Thoracic aorta (tissue), 2 donors: ENCODE results near the gene WDR7. TPM values are rescaled to one million over a fixed set of nuclear protein-coding genes. Genes with fewer than 3 reads are reported as not detected.

Experiments
- ATAC-seq: fragments of 150-250 bp; one replicate; pipeline ENCODE4 v1.8.0; 2017; ENCODE audit warnings: low read depth; ENCODE audit not compliant: insufficient number of reproducible peaks, low FRiP score
- DNase-seq: peaks from one replicate; pipeline ENCODE4 v3.0.0-alpha.2; 2020; ENCODE audit warnings: low spot score
- H3K27ac ChIP-seq, 2 donors: fragments of 200-600 bp; sonication (generic); 1 replicate in 1 of 2; 2 replicates in 1 of 2; pipeline ENCODE4 v1.5.1; 2016; ENCODE audit warnings: mild to moderate bottlenecking in 2 of 2, moderate library complexity in 2 of 2
- H3K27me3 ChIP-seq: fragments of 200-600 bp; sonication (generic); replicated peaks from 2 replicates; pipeline ENCODE4 v1.6.0; 2016; ENCODE audit warnings: mild to moderate bottlenecking; ENCODE audit not compliant: insufficient read depth
- H3K36me3 ChIP-seq: fragments of 200-600 bp; sonication (generic); one replicate; pipeline ENCODE4 v1.5.1; 2016
- H3K4me1 ChIP-seq, 2 donors: fragments of 200-600 bp; sonication (generic); 1 replicate in 1 of 2; 2 replicates in 1 of 2; pipeline versions ENCODE4 v1.5.1 to v1.6.0; 2016; ENCODE audit warnings: low read depth in 2 of 2, mild to moderate bottlenecking in 1 of 2; ENCODE audit not compliant: control insufficient read depth in 1 of 2
- H3K4me3 ChIP-seq: fragments of 200-600 bp; sonication (generic); 2 replicates; pipeline ENCODE4 v1.5.1; 2016; ENCODE audit warnings: mild to moderate bottlenecking
- H3K9me3 ChIP-seq: fragments of 200-600 bp; sonication (generic); 2 replicates; pipeline ENCODE4 v1.5.1; 2016
- CTCF ChIP-seq: fragments of 200-600 bp; sonication (generic); IDR thresholded peaks from one replicate; pipeline ENCODE4 v1.5.1; 2019; ENCODE audit warnings: antibody characterized with exemption
- total RNA-seq, 2 donors: library from RNA; depleted of rRNA; stranded (reverse); fragments of >200 nt; gene quantifications; one replicate each; pipeline versions ENCODE4 v1.1.0 to v1.2.3, GENCODE V29; 2016

The WDR7 gene
- total RNA-seq, 2 donors from 2014 or later, result 33.2 to 73.1 TPM

GRCh38 chr18:56947236-56947635 is 296.1 kb downstream of the WDR7 start:
- ATAC-seq, result no peak
- Histone ChIP-seq H3K9me3 (no peaks in the 10 kb centered on the region), H3K4me1 (no peaks in the 10 kb centered on the region), H3K27me3 (no peaks in the 10 kb centered on the region), H3K36me3 (no peaks in the 10 kb centered on the region), H3K27ac (no peak overlapping the region), H3K4me3 (no peak overlapping the region)
- no peak for TF ChIP-seq CTCF
- DNase-seq, result no peak

GRCh38 chr18:56952026-56952425 is 300.9 kb downstream of the WDR7 start:
- DNase-seq, result no peak
- Histone ChIP-seq H3K4me1 (no peaks in the 10 kb centered on the region), H3K27me3 (no peaks in the 10 kb centered on the region), H3K36me3 (no peaks in the 10 kb centered on the region), H3K4me3 (no peak overlapping the region), H3K27ac (no peak overlapping the region), H3K9me3 (no peaks in the 10 kb centered on the region)
- no peak for TF ChIP-seq CTCF
- no peak for ATAC-seq

GRCh38 chr18:56953428-56954198 is 302.5 kb downstream of the WDR7 start:
- Histone ChIP-seq H3K27me3 (no peaks in the 10 kb centered on the region), H3K4me1 (no peaks in the 10 kb centered on the region), H3K36me3 (no peaks in the 10 kb centered on the region), H3K4me3 (no peak overlapping the region), H3K9me3 (no peaks in the 10 kb centered on the region), H3K27ac (no peak overlapping the region)
- no peak for ATAC-seq
- DNase-seq, result no peak
- no peak for TF ChIP-seq CTCF

- H3K27me3 ChIP-seq, result no peaks in the 10 kb centered on the region
- ATAC-seq (no peak), DNase-seq (no peak)
- H3K9me3 ChIP-seq, result no peaks in the 10 kb centered on the region
- H3K36me3 ChIP-seq, result no peaks in the 10 kb centered on the region
- no peak for TF ChIP-seq CTCF
- H3K27ac ChIP-seq, result no peak overlapping the region
- H3K4me3 ChIP-seq, result no peak overlapping the region
- H3K4me1 ChIP-seq, result no peaks in the 10 kb centered on the region
Measured at GRCh38 chr18:56955490-56955889, 304.3 kb downstream of the WDR7 start.

- Histone ChIP-seq H3K4me1 (no peaks in the 10 kb centered on the region), H3K27me3 (no peaks in the 10 kb centered on the region), H3K27ac (no peak overlapping the region), H3K4me3 (no peak overlapping the region), H3K36me3 (no peaks in the 10 kb centered on the region), H3K9me3 (no peaks in the 10 kb centered on the region)
- ATAC-seq (no peak), DNase-seq (no peak)
- TF ChIP-seq CTCF, result no peak
Measured at GRCh38 chr18:56959120-56959519, 308.0 kb downstream of the WDR7 start.
